Right lobe of liver (tissue), 6 donors: Measurements from ENCODE around the gene PCDH7. TPM values are rescaled to one million over a fixed set of nuclear protein-coding genes. Genes with fewer than 3 reads are reported as not detected.

Experiments used
- ATAC-seq, 4 donors: fragments of 200-7000 bp; cut with Tn5 transposase; one replicate each; pipeline ENCODE4 v1.9.1; 2020; ENCODE audit warnings: mild to moderate bottlenecking in 4 of 4, moderate library complexity in 4 of 4
- DNase-seq, 3 donors: peaks; one replicate each; pipeline ENCODE4 v3.0.0-alpha.2; 2020
- H3K27ac ChIP-seq, 3 donors: fragments of 200-600 bp; one replicate each; pipeline ENCODE4 v1.8.0; 2022
- H3K27me3 ChIP-seq, 2 donors: fragments of 200-600 bp; one replicate each; pipeline ENCODE4 v1.8.0; 2022
- H3K36me3 ChIP-seq, 4 donors: fragments of 200-600 bp; sonication (generic) in 1 of 4; one replicate each; pipeline versions ENCODE4 v1.5.1 to v1.8.0; 2017 to 2022; ENCODE audit warnings: control low read depth in 1 of 4
- H3K4me1 ChIP-seq, 4 donors: fragments of 200-600 bp; sonication (generic) in 1 of 4; one replicate each; pipeline versions ENCODE4 v1.5.1 to v1.8.0; 2017 to 2022; ENCODE audit warnings: control low read depth in 1 of 4
- H3K4me3 ChIP-seq, 3 donors: fragments of 200-600 bp; one replicate each; pipeline ENCODE4 v1.8.0; 2022
- H3K9me3 ChIP-seq, 4 donors: fragments of 200-600 bp; sonication (generic) in 1 of 4; one replicate each; pipeline versions ENCODE4 v1.5.1 to v1.8.0; 2017 to 2022; ENCODE audit warnings: control low read depth in 1 of 4
- CTCF ChIP-seq, 4 donors: fragments of 200-600 bp in 3 of 4; fragments of 450-650 bp in 1 of 4; IDR thresholded peaks; one replicate each; pipeline versions ENCODE4 v1.5.1 to v1.8.0; 2016 to 2022; ENCODE audit warnings: antibody characterized with exemption in 4 of 4, mild to moderate bottlenecking in 2 of 4
- POLR2A ChIP-seq: fragments of 450-650 bp; IDR thresholded peaks from one replicate; pipeline ENCODE4 v1.6.1; 2017; ENCODE audit warnings: antibody characterized with exemption, mild to moderate bottlenecking
- WGBS: methylation state at CpG from one replicate; pipeline ENCODE4 v1.1.6; 2018; ENCODE audit warnings: low coverage, low lambda C conversion rate; ENCODE audit not compliant: insufficient coverage; ENCODE audit errors: missing lambda C conversion rate; 5-methylcytosine and 5-hydroxymethylcytosine counted together
- intact Hi-C, 2 donors: fragments of 100-400 bp; cut with DNase I; formaldehyde crosslinking; loops; one replicate each; pipeline versions ENCODE4 v1.11.2 to v1.14.1; 2022
- long read RNA-seq: library from polyadenylated mRNA; unstranded; transcript quantifications from one replicate; pipeline ENCODE4 v2.0.0, GENCODE V29; 2019
- total RNA-seq, 6 experiments: library from RNA; depleted of rRNA in 2 of 6; stranded (reverse); fragments of >200 nt in 2 of 6; fragmentation: NEBNext Ultra II Directional in 3 of 6; extraction: Animal tissue kit (Norgen Biotek cat#: 25700) in 3 of 6; gene quantifications; one replicate each; pipeline versions ENCODE4 v1.1.0 to v1.2.4, GENCODE V29; 2016 to 2023
- donor health status: DM: no; HTN: yes; CAD: no.
- donor health status: DM: no; HTN: no; CAD: no.
- donor health status: DM: no; HTN: no; CAD: no.
- donor health status: DM: no; HTN: yes; CAD: no.
- donor health status: DM: no; HTN: yes; CAD: no.

Gene PCDH7
- 1 to 10 TPM in 3 of 6 experiments, under 1 TPM in 3; 0.43 to 2.2 (median 1.1) TPM for total RNA-seq
- long read RNA-seq, result 0 reads

GRCh38 chr4:30720021-30720660 is at the start of gene PCDH7:
PCDH7 (plus strand) TSS chr4:30720369; CDS start chr4:30721423, 1,054 bp downstream.
- Histone ChIP-seq H3K27me3 (peaks cover 0 to 7% of the 10 kb centered on the region in 2 donors), H3K27ac (peak within 1 kb of the TSS in 1 of 3 donors; percentile 62), H3K4me3 (peak within 1 kb of the TSS; percentile 16 to 36 (median 32)), H3K4me1 (peaks cover 0 to 15% (median 0%) of the 10 kb centered on the region in 4 donors), H3K9me3 (no peaks in the 10 kb centered on the region), H3K36me3 (no peaks in the 10 kb centered on the region)
- ATAC-seq (peak in 1 of 4 donors; percentile 2), DNase-seq (peak in 1 of 3 donors; percentile 28)
- WGBS, result under 1% methylated on average over 32 of the region's 44 CpGs
- TF ChIP-seq POLR2A (no peak), CTCF (IDR thresholded peaks at IDR 0.05) (no peak)
- intact Hi-C loops, result no loop called here

GRCh38 chr4:30671926-30672448 is 48.2 kb upstream of the PCDH7 start:
- Histone ChIP-seq H3K36me3 (no peaks in the 10 kb centered on the region), H3K27me3 (no peaks in the 10 kb centered on the region), H3K4me1 (no peaks in the 10 kb centered on the region), H3K9me3 (no peaks in the 10 kb centered on the region), H3K27ac (no peak overlapping the region), H3K4me3 (no peak overlapping the region)
- 68% methylated on average over 3 of the region's 3 CpGs for whole genome bisulfite sequencing
- no peak for TF ChIP-seq CTCF (IDR thresholded peaks at IDR 0.05)
- TF ChIP-seq POLR2A, result no peak
- ATAC-seq (no peak), DNase-seq (no peak)
- intact Hi-C loops, result no loop called here

- H3K4me1 ChIP-seq, result no peaks in the 10 kb centered on the region
- TF ChIP-seq POLR2A (no peak), CTCF (IDR thresholded peaks at IDR 0.05) (no peak)
- H3K4me3 ChIP-seq, result no peak overlapping the region
- no peaks in the 10 kb centered on the region for H3K36me3 ChIP-seq
- H3K27me3 ChIP-seq, result no peaks in the 10 kb centered on the region
- DNase-seq (no peak), ATAC-seq (no peak)
- H3K27ac ChIP-seq, result no peak overlapping the region
- no peaks in the 10 kb centered on the region for H3K9me3 ChIP-seq
- intact Hi-C loops, result no loop called here
Measured at GRCh38 chr4:30696191-30696590, 24.0 kb upstream of the PCDH7 start.

- no peak for TF ChIP-seq POLR2A
- peak; percentile 45 to 68 (median 56) for TF ChIP-seq CTCF (IDR thresholded peaks at IDR 0.05)
- DNase-seq, result no peak
- intact Hi-C loops, result no loop called here
- H3K27me3 ChIP-seq, result peaks cover 0 to 7% of the 10 kb centered on the region in 2 donors
- no peaks in the 10 kb centered on the region for H3K9me3 ChIP-seq
- peak; percentile 61 to 64 (median 62) for ATAC-seq
- H3K27ac ChIP-seq, result no peak overlapping the region
- H3K4me3 ChIP-seq, result no peak overlapping the region
- peaks cover 0 to 8% (median 0%) of the 10 kb centered on the region in 4 donors for H3K4me1 ChIP-seq
- 23% methylated on average over 6 of the region's 6 CpGs for WGBS
- no peaks in the 10 kb centered on the region for H3K36me3 ChIP-seq
Measured at GRCh38 chr4:30714408-30715031, 5.6 kb upstream of the PCDH7 start.
